ENCODE measurements around the gene EXPH5.

The EXPH5 gene

GRCh38 chr11:108498816-108499408 is 94.7 kb downstream of the EXPH5 start:
- TF ChIP-seq CTCF (IDR thresholded peaks at IDR 0.05) (no peak), ZFX (IDR thresholded peaks at IDR 0.05; ENCODE audit: borderline replicate concordance) (no peak)
- H3K27ac ChIP-seq, result peak overlapping the region; percentile 94

- peak within 1 kb of the TSS; percentile 94 for H3K27ac ChIP-seq
- TF ChIP-seq ZFX (IDR thresholded peaks at IDR 0.05; ENCODE audit: borderline replicate concordance) (no peak), CTCF (IDR thresholded peaks at IDR 0.05) (peak; percentile 2; the same call in 1 of the 2 replicates)
Measured at GRCh38 chr11:108498046-108498815, 95.3 kb downstream of the EXPH5 start, which contains the start of gene POGLUT3. Gene POGLUT3, minus strand, starts transcription at chr11:108498384. Its CDS starts 18 bp downstream, at chr11:108498366.

- TF ChIP-seq CTCF (IDR thresholded peaks at IDR 0.05) (no peak), ZFX (IDR thresholded peaks at IDR 0.05; ENCODE audit: borderline replicate concordance) (no peak)
- peak overlapping the region; percentile 94 for H3K27ac ChIP-seq
Measured at GRCh38 chr11:108497317-108498045, 96.1 kb downstream of the EXPH5 start.

- no peak for TF ChIP-seq CTCF (IDR thresholded peaks at IDR 0.05)
- TF ChIP-seq ZFX (IDR thresholded peaks at IDR 0.05; ENCODE audit: borderline replicate concordance), result no peak
- peak overlapping the region; percentile 94 for H3K27ac ChIP-seq
Measured at GRCh38 chr11:108496643-108497256, 96.8 kb downstream of the EXPH5 start.

- H3K27ac ChIP-seq, result no peak overlapping the region
- TF ChIP-seq ZFX (IDR thresholded peaks at IDR 0.05; ENCODE audit: borderline replicate concordance), result no peak
- no peak for TF ChIP-seq CTCF (IDR thresholded peaks at IDR 0.05)
Measured at GRCh38 chr11:108495326-108495725, 98.2 kb downstream of the EXPH5 start.

DNA sequence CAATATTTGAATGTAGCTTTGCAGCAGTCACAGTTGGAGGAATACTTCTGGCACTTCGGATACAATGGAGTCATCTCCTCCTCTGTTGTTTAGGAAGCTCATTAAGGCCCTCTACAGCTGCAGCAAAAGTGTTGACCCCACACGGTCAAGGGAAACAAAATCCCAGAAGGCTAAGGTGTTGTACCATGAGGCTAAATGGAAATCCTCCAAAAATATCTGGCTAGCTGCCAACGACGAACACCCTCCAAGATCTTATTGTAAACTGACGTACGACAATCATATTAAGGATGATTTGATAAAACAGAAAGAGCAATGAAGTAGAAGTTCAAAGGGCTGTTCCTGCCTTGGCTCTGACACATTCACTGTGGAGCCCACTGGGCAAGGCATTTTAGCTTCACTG is 99.4 kb downstream of the EXPH5 start:
- TF ChIP-seq CTCF (IDR thresholded peaks at IDR 0.05) (no peak), ZFX (IDR thresholded peaks at IDR 0.05; ENCODE audit: borderline replicate concordance) (no peak)
- H3K27ac ChIP-seq, result no peak overlapping the region

Data from 22Rv1 (cell line).